Vagina (tissue), 2 donors: ENCODE data around the gene ARAP1.

Source experiments
- POLR2A ChIP-seq, 2 donors: fragments of 450-650 bp; IDR thresholded peaks; one replicate each; pipeline ENCODE4 v1.6.1; 2017; ENCODE audit warnings: antibody characterized with exemption in 2 of 2, mild to moderate bottlenecking in 2 of 2, moderate library complexity in 2 of 2
- TF ChIP-seq, protein P1 (sequence below), 3 experiments: fragments of 450-650 bp in 2 of 3; fragments of 200-600 bp in 1 of 3; sonication (generic) in 1 of 3; IDR thresholded peaks; one replicate each; pipeline ENCODE4 v1.5.1; 2017 to 2019; ENCODE audit warnings: antibody characterized with exemption in 3 of 3, mild to moderate bottlenecking in 2 of 3, moderate library complexity in 2 of 3

DNA sequence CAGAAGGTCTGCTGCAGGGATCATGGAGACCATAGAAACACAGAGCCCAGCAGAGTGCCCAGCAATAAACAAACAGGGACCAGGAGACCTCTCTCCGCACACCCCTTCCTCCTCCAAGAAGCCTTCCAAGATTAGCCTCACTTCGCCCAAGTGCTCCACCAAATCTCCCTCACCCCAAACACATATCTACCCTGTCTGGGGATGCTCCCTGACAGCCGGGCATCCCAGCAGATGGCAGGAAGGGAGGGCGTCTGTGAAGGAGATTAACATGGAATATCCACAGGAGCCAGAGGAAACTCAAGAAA, 26.5 kb downstream of the ARAP1 start:
- TF ChIP-seq, protein P1, sequence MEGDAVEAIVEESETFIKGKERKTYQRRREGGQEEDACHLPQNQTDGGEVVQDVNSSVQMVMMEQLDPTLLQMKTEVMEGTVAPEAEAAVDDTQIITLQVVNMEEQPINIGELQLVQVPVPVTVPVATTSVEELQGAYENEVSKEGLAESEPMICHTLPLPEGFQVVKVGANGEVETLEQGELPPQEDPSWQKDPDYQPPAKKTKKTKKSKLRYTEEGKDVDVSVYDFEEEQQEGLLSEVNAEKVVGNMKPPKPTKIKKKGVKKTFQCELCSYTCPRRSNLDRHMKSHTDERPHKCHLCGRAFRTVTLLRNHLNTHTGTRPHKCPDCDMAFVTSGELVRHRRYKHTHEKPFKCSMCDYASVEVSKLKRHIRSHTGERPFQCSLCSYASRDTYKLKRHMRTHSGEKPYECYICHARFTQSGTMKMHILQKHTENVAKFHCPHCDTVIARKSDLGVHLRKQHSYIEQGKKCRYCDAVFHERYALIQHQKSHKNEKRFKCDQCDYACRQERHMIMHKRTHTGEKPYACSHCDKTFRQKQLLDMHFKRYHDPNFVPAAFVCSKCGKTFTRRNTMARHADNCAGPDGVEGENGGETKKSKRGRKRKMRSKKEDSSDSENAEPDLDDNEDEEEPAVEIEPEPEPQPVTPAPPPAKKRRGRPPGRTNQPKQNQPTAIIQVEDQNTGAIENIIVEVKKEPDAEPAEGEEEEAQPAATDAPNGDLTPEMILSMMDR (IDR thresholded peaks at IDR 0.05), result no peak
- no peak for TF ChIP-seq POLR2A (IDR thresholded peaks at IDR 0.05)
